SJSA1 (cell line): ENCODE measurements around the gene TM9SF1. TPM values are rescaled to one million over a fixed set of nuclear protein-coding genes. Genes with fewer than 3 reads are reported as not detected.
"Not testable (repeated sequence)": the region's sequence is repeated elsewhere in the genome, so short reads cannot be mapped to it uniquely, and the experiment has no call there.

ENCODE experiments used
- DNase-seq, 2 experiments: peaks; one replicate each; pipeline ENCODE4 v3.0.0-alpha.2; 2015 to 2020; ENCODE audit warnings: low spot score in 2 of 2, low read depth in 1 of 2
- H3K27ac ChIP-seq: fragments of 250-450 bp; sonication (Bioruptor Pico); 2 replicates; pipeline ENCODE4 v1.5.1; 2020; ENCODE audit warnings: mild to moderate bottlenecking, moderate library complexity
- H3K27me3 ChIP-seq: fragments of 250-450 bp; sonication (Bioruptor Pico); replicated peaks from 2 replicates; pipeline ENCODE4 v1.5.1; 2020; ENCODE audit warnings: mild to moderate bottlenecking, moderate library complexity
- H3K36me3 ChIP-seq: fragments of 250-450 bp; sonication (Bioruptor Pico); 2 replicates; pipeline ENCODE4 v1.5.1; 2020; ENCODE audit warnings: mild to moderate bottlenecking
- H3K4me1 ChIP-seq: fragments of 250-450 bp; sonication (Bioruptor Pico); replicated peaks from 2 replicates; pipeline ENCODE4 v1.6.1; 2021; ENCODE audit warnings: mild to moderate bottlenecking
- H3K4me3 ChIP-seq: fragments of 250-450 bp; sonication (Bioruptor Pico); 2 replicates; pipeline ENCODE4 v1.5.1; 2020; ENCODE audit warnings: mild to moderate bottlenecking
- H3K9me3 ChIP-seq: fragments of 250-450 bp; sonication (Bioruptor Pico); replicated peaks from 2 replicates; pipeline ENCODE4 v1.5.1; 2020; ENCODE audit warnings: mild to moderate bottlenecking
- total RNA-seq: library from RNA; depleted of rRNA; stranded (reverse); fragments of >200 nt; shearing (Covaris generic); gene quantifications from 2 replicates; pipeline ENCODE4 v1.2.3, GENCODE V29; 2014

TM9SF1 gene
- total RNA-seq, 1 experiment from 2014 or later = 60.3 TPM

GRCh38 chr14:24213866-24214662, 18.8 kb upstream of the TM9SF1 start:
- Histone ChIP-seq H3K27me3 (no peaks in the 10 kb centered on the region), H3K27ac (no peak overlapping the region; the same call in 1 of the 2 replicates), H3K4me3 (peak overlapping the region; percentile 62), H3K9me3 (no peaks in the 10 kb centered on the region), H3K4me1 (peaks cover 13% of the 10 kb centered on the region), H3K36me3 (peaks cover 56% of the 10 kb centered on the region)
- DNase-seq = no peak

DNA sequence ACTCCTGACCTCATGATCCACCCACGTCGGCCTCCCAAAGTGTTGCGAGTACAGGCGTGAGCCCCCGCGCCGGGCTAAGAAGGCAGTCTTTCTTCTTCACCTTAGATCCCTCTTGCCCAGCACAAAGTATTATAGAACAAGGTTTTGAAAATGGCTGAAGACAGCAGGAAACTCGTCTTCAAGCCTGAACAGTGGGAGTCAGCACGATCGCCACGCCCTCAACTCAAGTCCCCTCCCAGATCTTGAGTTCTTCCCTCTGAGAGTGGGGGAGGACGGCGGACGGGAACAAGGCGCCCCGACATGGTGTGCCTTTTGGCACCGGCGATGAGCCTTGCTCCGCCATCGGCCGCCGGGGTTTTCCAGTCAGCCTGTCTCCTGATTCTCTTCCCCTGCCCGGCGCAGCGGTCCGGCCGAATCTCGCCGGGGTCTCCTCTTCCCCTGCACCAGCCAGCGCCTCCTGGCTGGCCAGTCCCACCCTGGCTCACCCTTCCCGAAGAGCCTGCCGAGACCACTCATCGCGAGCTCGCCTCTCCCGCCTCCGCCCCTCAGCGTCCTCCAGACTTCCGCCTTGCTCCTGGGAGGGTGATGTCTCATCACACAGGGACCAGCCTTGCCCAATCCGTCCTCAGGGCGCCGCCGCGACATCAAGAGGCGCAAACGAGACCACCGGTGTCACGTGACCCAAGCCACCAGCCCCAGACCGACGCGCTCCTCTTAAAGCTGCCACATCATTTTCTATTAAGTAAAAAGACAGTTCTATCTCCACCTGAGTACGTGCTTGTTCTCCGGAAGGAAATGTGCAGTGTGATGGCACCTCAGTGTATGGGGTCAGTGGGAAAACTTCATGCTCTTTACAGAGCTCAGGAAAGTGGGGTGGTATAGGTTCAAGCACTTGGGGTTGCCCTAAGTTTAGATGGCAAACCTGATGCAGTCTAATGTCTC, 18.0 kb upstream of the TM9SF1 start, which contains the start of gene CHMP4A:
TSS of gene CHMP4A (minus strand) at position 565 of the 942 bp plus-strand sequence. CDS start at position 516, 49 bp downstream.
- Histone ChIP-seq H3K27ac (peak within 1 kb of the TSS; percentile 93), H3K36me3 (peaks cover 55% of the 10 kb centered on the region), H3K4me3 (peak within 1 kb of the TSS; percentile 62), H3K9me3 (no peaks in the 10 kb centered on the region), H3K27me3 (no peaks in the 10 kb centered on the region), H3K4me1 (peaks cover 13% of the 10 kb centered on the region)
- peak; percentile 97 to 98 for DNase-seq

- no peak overlapping the region for H3K4me3 ChIP-seq
- H3K36me3 ChIP-seq = peaks cover 55% of the 10 kb centered on the region
- H3K27me3 ChIP-seq = no peaks in the 10 kb centered on the region
- DNase-seq = no peak
- no peak overlapping the region for H3K27ac ChIP-seq
- no peaks in the 10 kb centered on the region for H3K9me3 ChIP-seq
- H3K4me1 ChIP-seq = peaks cover 13% of the 10 kb centered on the region
These were observed 16.1 kb upstream of the TM9SF1 start for GRCh38 chr14:24211311-24211710.

GRCh38 chr14:24207625-24208024, 12.4 kb upstream of the TM9SF1 start:
- H3K4me1 ChIP-seq = peaks cover 4% of the 10 kb centered on the region; the same call in 1 of the 2 replicates
- H3K36me3 ChIP-seq = peaks cover 54% of the 10 kb centered on the region
- no peaks in the 10 kb centered on the region for H3K27me3 ChIP-seq
- H3K27ac ChIP-seq = no peak overlapping the region
- no peak for DNase-seq
- no peaks in the 10 kb centered on the region for H3K9me3 ChIP-seq
- no peak overlapping the region for H3K4me3 ChIP-seq

GRCh38 chr14:24207104-24207551, 11.9 kb upstream of the TM9SF1 start:
- DNase-seq = no peak
- peaks cover 54% of the 10 kb centered on the region for H3K36me3 ChIP-seq
- no peak overlapping the region for H3K27ac ChIP-seq
- peaks cover under 1% of the 10 kb centered on the region; the same call in 1 of the 2 replicates for H3K4me1 ChIP-seq
- no peaks in the 10 kb centered on the region for H3K9me3 ChIP-seq
- H3K27me3 ChIP-seq = no peaks in the 10 kb centered on the region
- H3K4me3 ChIP-seq = no peak overlapping the region

DNA sequence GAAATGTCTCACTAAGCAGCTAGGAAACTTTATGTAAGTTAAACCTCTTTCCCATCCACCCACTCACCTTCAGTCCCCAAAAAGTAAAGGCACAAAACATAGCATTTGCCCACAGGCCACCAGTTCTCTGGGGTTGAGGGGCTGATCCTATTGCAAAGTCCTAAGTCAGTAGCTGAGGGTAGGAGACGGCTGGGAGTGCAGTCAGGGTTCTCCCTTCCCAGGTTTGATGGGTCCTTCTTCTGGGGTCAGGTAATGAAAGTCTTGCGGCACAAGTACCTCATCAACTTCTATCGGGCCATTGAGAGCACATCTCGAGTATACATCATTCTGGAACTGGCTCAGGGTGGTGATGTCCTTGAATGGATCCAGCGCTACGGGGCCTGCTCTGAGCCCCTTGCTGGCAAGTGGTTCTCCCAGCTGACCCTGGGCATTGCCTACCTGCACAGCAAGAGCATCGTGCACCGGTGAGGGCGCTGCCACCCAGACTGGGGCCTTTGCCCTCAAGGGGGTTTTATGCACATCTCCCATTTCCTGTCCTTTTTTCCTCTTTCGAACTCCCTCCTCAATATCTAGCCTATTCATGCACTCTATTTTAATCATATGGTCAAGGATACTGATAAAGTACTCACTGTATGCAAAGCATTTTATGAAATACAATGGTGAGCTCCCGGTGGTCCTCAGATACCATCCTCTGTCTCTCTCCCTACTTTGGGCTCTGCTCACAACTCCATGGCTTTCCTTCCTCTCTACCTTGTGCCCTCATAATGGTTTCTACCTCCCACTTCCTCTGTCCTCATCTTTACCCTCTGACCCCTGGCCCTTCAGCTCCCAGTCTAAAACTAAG, 11.2 kb upstream of the TM9SF1 start:
- Histone ChIP-seq H3K4me1 (no peaks in the 10 kb centered on the region), H3K27ac (no peak overlapping the region), H3K9me3 (no peaks in the 10 kb centered on the region), H3K4me3 (no peak overlapping the region), H3K36me3 (peaks cover 50% of the 10 kb centered on the region), H3K27me3 (no peaks in the 10 kb centered on the region)
- no peak for DNase-seq

DNA sequence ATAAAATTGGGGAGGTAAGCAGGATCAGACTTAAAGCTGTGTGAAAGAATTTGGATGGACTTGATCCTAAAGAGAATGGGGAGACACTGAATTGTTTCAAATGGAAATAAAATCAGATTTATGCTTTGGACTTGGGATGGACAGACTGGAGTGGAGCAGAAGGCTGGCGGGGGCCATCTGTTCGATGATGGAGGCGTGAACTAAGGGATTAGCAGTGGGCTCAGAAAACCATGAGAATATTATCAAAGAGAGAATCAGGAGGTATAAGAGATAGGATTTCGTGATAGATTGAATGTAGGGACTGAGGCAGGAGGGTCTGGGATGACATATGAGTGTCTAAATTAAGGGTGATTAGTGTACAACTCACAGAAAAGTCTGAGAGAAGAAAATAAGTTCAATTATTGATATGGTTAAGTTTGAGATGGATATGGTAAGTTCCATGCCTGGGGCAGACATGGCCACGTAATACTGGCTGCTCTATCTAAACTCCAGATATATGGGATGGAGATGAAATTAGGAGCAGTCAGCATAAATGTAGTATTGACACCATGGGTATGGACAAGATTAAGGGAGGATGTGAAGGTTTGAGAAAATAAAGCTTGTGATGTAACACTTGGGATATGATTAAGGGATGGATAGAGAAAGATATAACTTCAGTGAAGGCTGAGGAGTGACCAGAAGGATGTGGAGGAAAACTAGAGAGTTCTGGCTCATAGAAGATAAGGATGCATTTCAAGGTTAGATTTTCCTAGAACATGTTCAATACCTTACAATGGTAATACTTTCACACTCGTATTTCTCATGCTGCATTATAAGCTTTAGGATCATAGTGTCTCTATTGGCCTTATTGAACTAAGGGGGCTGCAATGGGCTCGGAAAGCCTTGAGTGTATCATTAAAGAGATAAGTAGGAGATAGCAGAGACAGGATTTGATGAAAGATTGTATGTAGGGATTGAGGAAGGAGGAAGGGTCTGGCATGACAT, 9.2 kb upstream of the TM9SF1 start:
- H3K36me3 ChIP-seq = peaks cover 30% of the 10 kb centered on the region
- DNase-seq = no peak

DNA sequence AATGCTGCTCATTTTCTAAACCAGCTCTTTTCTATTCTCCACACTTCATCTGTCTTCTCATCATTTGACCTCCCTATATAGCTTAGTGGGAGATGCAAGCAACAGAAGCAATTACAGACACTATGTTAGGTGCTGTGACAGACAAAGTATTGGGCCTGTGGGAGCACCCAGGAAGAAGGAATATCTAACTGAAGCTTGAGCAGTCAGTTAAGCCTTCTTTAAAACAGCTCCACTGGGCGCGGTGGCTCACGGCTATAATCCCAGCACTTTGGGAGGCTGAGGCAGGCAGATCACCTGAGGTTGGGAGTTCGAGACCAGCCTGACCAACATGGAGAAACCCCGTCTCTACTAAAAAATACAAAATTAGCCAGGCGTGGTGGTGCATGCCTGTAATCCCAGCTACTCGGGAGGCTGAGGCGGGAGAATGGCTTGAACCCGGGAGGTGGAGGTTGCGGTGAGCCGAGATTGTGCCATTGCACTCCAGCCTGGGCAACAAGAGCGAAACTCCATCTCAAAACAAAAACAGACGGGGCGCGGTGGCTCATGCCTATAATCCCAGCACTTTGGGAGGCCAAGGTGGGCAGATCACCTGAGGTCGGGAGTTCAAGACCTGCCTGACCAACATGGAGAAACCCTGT, 8.1 kb upstream of the TM9SF1 start:
- H3K27ac ChIP-seq, H3K9me3 ChIP-seq, H3K4me1 ChIP-seq, DNase-seq, H3K4me3 ChIP-seq, H3K27me3 ChIP-seq: not testable (repeated sequence)
- peaks cover 27% of the 10 kb centered on the region for H3K36me3 ChIP-seq

More for the DNA sequence above, 9.2 kb upstream of the TM9SF1 start:
- H3K4me3 ChIP-seq = no peak overlapping the region
- H3K4me1 ChIP-seq = no peaks in the 10 kb centered on the region
- H3K27ac ChIP-seq = no peak overlapping the region
- H3K9me3 ChIP-seq = no peaks in the 10 kb centered on the region
- no peaks in the 10 kb centered on the region for H3K27me3 ChIP-seq

DNA sequence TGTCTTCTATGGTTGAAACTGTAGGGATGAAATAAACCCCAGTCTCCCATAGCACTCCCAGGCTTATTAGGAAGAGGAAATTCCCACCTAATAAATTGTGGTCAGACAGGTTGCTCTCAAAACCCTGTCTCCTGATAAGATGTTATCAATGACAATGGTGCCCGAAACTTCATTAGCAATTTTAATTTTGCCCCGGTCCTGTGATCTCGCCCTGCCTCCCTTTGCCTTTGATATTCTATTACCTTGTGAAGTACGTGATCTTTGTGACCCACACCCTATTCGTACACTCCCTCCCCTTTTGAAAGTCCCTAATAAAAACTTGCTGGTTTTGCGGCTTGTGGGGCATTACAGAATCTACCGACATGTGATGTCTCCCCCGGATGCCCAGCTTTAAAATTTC, 7.3 kb upstream of the TM9SF1 start:
- not testable (repeated sequence) for H3K9me3 ChIP-seq, H3K27me3 ChIP-seq, H3K4me3 ChIP-seq, H3K4me1 ChIP-seq, H3K27ac ChIP-seq, DNase-seq
- peaks cover 18% of the 10 kb centered on the region for H3K36me3 ChIP-seq

DNA sequence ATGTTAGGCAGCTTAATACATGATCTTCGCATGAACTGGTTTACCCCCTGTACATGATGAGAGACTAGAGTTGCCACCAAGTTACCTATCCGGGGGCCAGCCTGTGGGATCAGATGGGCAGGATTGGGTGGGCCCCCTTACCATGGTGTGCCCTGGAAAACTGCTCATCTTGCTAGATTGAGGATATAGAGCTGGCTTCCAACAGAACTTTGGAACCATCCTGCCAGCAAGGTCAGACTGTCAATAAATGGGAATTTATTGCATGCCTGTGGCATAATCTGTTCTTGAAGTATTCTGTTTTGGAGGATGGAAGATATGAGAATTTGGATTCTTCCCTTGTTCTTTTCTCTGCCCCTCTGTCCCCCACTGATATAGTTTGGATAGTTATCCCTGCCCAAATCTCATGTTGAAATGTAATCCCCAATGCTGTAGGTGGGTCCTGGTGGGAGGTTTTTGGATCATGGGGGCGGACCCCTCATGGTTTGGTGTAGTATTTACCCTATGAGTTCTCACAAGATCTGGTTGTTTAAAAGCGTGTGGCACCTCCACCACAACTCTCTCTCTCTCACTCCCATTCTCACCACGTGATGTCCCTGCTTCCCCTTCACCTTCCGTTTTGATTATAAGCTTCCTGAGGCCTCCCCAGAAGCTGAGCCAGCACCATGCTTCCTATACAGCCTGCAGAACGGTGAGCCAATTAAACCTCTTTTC, 3.7 kb upstream of the TM9SF1 start:
- no peak for DNase-seq
- peaks cover 20% of the 10 kb centered on the region for H3K4me1 ChIP-seq
- no peaks in the 10 kb centered on the region; the same call in 1 of the 2 replicates for H3K9me3 ChIP-seq
- peaks cover 19% of the 10 kb centered on the region for H3K36me3 ChIP-seq
- H3K27me3 ChIP-seq = no peaks in the 10 kb centered on the region
- no peak overlapping the region for H3K27ac ChIP-seq
- H3K4me3 ChIP-seq = no peak overlapping the region

GRCh38 chr14:24197056-24197450, 1.8 kb upstream of the TM9SF1 start:
- peaks cover 31% of the 10 kb centered on the region for H3K36me3 ChIP-seq
- H3K27ac ChIP-seq = no peak overlapping the region
- H3K9me3 ChIP-seq = no peaks in the 10 kb centered on the region; the same call in 1 of the 2 replicates
- peaks cover 20% of the 10 kb centered on the region for H3K4me1 ChIP-seq
- no peak overlapping the region for H3K4me3 ChIP-seq
- DNase-seq = no peak
- no peaks in the 10 kb centered on the region for H3K27me3 ChIP-seq
